Activated CD8-positive, alpha-beta memory T cell treated with anti-CD3 and anti-CD28 coated beads for 24 hours (primary cell): ENCODE data around the gene PMPCA.
"Not testable (repeated sequence)": the region's sequence is repeated elsewhere in the genome, so short reads cannot be mapped to it uniquely, and the experiment has no call there.

Experiments used
- DNase-seq: peaks from one replicate; pipeline ENCODE4 v3.0.0-alpha.2; 2020

Gene PMPCA

DNA sequence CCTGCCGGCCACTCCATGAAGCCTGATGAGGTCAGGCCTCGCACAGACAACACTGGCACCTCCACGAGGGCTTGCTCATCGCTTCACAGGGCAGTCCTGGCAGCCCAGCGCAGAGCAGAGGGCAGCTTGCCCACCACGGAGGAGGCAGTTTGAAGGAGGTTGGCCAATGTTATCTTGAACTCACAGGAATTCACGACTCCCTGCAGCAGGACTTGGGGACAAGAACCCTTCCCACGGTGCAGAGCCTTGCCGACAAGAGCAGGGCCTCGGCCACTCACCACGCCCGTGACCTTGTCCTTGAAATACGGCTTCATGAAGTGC, 15.5 kb upstream of the PMPCA start:
- DNase-seq, result no peak

DNA sequence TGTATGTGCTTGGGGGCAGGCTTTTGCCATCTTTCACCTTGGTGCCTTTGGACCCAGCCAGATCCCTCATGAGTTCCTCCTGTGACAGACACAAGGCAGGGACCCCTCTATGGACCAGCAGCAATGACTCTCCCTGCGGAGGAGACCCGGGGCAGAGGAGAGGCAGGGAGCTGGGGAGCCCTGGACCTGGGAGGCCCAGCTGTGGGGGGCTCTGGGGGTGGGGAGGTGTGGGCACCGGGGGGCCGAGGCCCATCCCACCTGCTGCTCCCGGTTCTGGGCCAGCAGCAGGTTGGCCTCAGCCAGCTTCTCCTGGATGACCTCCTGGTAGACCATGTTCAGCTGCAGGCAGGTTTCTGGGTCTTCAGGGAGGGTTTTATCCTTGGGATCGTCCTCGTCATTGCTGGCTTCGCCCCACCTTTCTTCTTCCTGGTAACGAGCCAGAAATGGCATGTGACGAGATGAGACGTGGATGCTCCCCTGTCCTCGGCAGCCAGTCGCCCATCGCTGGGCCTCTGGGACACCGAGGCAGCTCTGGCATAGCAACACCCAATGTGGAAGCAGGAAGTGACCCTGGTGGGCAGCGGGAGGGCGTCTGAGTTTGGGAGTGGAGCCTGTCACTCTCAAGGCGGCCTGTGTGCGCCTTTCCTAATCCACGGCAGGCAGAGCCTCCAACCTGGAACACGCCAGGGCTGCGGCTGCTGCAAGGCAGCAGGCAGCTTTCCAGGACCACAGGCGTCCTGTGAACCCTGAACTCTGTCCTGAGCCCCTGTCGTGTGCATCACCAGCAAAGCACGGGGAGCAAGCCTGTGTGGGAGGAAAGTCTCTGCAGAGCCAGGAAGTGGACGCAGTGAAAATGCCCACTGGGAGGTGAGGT, 14.9 kb upstream of the PMPCA start:
- no peak for DNase-seq

- DNase-seq, result no peak
Measured at GRCh38 chr9:136396219-136396515, 14.3 kb upstream of the PMPCA start.

DNA sequence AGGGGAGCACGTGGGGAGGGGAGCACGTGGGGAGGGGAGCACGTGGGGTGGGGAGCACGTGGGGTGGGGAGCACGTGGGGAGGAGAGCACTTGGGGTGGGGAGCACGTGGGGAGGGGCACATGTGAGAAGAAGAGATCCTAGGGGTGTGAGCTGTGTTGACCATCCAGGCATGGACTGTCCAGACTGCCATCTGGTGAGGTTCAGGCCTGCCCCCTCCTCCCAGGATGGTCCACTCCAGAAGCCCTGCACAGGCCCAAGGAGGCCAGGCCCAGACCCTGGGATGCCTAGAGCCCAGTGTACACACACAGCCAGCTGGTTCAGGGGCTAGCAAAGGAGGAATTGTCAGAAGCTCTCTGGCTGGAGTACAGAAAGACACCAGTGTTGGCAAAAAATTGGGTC, 12.8 kb upstream of the PMPCA start:
- no peak for DNase-seq

- DNase-seq, result no peak
Measured at GRCh38 chr9:136398286-136398685, 12.2 kb upstream of the PMPCA start.

DNA sequence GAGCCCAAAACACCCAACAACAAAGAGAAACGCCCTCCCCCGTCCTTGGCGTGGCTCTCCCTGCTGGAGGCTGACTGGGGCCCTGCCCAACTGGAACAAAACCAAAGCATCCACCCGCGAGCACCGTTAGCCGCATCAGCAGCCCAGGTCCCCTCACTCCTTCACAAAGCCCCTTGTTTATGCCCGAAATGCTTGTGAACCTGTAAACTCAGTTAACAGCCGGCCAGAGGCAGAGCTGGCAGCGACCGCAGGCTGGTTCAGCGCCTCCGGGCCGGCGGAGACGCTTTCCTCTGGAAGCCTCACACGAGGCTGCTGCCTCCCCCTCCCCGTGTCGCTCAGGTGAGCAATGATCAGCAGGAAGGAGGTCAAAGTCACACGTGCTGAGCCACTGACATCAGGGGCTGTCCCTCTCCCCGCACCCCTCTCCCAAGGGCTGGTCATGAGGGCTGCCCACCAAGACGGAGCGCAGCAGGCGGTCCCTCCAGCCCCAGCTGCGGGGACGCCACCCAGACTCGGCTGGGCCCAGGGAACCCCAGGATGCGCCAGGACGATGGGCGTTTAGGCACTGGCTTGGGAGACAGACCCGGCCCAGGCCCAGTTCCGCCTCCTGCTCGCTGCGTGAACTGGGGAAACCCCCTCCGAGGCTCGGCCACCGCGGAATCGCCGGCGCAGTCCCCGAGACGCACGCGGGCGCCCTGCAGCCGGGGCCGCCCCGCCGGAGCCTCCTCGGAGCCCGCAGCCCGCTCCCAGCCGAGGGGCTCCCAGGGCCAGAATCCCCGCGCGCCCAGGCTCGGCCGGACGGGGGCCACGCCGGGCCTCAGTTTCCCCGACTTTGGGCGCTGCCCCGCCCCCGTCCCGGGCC, 11.1 kb upstream of the PMPCA start:
- DNase-seq, result peak; percentile 77

DNA sequence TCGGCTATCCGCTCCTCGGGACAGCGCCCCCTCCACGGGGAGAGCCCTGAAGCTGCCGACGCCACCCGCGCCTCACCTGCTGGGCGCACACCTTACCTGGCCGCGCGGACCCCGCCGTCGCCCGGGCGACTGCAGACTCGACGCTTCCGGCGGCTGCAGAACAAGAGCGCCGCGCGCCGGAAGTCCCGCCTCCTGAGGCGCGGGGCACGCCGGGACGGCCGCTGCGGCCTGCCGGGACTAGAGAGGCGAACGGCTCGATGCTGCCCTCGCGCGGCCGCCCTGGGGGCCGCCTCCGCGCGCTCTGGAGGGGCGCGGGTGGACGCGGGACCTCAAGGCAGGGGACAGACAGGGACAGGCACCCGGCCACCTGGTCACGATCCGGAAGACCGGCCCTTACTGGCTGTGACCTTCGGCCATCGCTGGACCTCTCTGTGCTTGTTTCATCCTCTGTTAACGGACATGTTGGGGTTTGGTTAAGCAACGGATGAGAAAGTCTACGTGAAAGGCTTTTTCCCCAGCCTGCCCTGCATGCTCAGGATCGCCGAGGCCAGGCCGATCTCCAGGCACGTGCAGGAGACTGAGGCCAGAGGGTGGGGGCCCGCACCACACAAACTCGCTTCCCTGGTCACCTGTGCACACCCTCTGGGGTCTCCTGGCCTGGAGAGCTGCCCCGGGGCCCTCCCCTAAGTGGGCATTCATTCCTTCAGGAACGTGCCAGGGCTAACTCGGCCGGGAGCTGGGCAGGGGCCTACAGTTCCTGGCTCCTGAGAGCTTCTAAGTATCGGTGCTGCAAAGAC, 10.2 kb upstream of the PMPCA start, which contains the start of gene SNAPC4:
Gene SNAPC4 (minus strand): TSS at position 133 of the 797 bp plus-strand sequence. CDS start 1,742 bp downstream, outside the sequence.
- peak; percentile 95 for DNase-seq

DNA sequence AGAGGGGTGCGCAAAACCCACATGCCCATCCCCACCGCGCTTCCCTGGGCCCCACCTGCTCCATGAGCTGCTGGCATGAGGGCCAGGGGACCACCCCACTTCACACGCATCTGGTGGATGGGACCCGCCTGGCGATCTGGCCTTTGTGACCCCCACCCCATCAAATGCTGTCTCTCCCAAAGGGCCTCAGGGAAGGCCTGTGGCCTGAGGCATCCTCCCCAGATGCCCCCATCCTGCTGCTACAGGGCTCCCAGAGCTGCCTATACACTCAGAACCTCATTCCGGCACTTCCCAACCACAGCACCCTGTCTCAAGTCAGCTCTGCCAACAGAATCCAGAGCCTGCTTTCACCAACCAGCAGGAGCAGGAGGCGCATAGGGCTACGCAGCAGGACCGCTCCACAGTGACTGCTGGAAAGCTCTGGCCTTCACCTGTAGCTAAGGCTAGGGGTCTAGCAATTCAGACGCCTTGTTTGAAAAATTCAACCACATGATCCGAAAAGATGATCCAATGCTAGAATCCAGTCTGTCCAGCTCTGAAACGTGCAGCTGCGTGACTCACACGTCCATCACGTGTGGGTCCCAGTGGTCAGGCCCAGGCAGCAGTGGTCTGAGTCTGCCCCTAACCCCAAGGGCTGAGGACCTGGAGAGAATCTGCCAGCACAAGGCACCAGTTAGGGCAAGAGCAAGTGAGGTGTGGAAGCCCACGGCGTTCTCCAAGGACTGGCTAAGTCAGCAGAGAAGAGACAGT, 9.1 kb upstream of the PMPCA start:
- DNase-seq, result no peak

DNA sequence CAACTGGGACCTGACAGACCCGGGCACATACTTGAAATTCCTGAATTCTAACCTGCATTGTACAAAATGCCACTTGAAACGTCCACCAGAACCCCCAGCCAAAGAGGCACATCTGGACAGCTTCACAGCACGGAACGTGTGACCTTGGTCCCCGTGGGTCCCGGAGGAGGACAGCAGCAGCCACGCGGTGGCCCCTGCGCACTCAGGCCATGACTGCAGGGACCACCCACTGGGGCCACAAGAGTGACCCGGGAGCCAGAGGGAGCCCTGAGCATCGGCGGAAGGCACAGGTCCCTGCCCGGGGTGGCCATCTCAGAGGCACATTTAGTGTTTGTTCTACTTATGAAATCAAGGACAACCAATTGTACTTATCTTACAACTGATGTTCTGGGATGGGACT, 8.4 kb upstream of the PMPCA start:
- DNase-seq, result no peak

GRCh38 chr9:136403538-136403914, 6.9 kb upstream of the PMPCA start:
- DNase-seq, result peak; percentile 84

- peak; percentile 77 for DNase-seq
Measured at GRCh38 chr9:136403915-136404800, 6.3 kb upstream of the PMPCA start.

DNA sequence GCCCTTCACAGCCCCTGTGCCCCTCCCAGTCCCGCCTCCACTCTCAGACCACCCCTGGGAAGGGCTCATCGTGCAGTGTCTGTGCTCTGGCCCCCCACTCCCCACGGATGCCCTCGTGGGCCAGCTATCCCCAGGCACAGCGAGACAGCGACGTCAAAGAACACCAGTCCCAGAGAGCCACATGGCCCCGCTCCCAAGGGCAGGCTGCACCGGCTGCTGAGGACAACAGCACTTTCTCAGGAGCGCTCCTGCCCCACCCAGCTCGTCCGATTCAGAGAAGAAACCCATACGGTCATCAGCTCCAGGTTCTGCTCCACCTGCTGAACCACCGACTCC, 5.7 kb upstream of the PMPCA start:
- DNase-seq, result peak; percentile 63

DNA sequence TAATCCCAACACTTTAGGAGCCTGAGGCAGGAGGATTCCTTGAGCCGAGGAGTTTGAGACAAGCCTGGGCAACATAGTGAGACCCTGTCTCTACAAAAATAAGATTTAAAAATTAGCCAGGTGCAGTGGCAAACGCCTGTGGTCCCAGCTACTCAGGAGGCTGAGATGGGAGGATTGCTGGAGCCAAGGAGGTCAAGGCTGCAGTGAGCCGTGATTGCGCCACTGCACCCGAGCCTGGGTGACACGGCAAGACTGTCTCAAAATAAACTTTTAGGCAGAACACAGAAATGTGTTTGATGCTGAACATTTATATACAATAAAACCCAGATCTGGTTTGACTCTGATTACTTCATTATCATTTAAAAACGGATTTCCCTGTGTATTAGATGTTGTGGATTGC, 5.0 kb upstream of the PMPCA start:
- no peak for DNase-seq

DNA sequence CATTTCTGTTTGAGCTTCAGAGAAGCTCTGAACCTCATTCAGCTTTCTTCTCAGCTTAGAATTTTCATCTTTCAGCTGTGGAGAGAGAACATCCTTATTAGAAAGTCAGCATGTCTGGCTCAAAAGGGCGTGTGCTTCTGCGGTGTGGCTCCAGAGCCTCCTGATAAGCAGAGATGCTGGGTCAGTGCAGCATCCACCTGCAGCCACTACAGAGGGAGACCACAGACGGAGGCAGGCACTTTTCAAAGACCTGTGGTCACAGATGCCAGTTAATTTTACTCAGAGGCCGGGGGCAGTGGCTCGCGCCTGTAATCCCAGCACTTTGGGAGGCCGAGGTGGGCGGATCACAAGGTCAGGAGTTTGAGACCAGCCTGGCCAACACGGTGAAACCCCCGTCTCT, 4.6 kb upstream of the PMPCA start:
- DNase-seq, result not testable (repeated sequence)

DNA sequence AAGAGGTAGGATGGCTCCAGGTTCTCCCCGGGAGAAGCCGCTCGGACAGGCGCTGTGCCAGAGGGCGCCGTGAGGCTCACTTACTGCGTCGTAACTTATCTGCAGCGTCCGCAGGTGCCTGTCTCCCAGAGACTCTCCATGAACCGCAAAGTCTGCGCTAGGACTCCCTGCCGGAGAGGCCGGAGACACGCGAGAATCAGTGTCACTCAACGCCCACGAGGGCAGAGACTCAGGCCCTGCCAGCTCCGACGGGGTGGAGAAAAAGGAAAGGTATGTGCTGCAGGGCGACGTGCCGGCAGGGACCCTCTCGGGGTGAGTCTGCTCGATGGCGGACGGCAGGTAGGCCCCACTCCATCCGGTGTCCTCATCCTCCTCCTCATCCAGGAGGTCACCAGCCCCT, 3.4 kb upstream of the PMPCA start:
- not testable (repeated sequence) for DNase-seq

- DNase-seq, result no peak
Measured at GRCh38 chr9:136407911-136408310, 2.5 kb upstream of the PMPCA start.

- DNase-seq, result peak; percentile 83
Measured at GRCh38 chr9:136409557-136410455, 652 bp upstream of the PMPCA start.

DNA sequence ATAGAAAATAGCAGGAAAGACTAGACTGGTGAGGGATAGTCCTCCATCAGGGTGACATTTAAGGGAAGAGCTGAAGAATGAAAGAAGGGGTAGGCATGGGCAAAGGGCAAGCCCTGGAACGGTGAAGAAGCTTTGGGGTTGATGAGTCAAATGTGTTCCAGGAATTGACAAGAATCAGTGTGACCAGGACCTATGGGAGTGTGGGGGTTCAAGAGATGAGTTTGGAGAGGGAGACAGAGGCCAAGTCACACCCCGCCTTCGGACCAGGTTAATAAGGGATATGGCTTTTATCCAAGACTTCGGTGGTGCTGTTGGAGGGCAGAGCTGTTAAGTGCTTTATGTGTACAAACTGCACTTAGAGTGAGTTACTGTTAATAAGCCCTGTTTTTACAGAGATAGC, 920 bp downstream of the PMPCA start:
- no peak for DNase-seq

DNA sequence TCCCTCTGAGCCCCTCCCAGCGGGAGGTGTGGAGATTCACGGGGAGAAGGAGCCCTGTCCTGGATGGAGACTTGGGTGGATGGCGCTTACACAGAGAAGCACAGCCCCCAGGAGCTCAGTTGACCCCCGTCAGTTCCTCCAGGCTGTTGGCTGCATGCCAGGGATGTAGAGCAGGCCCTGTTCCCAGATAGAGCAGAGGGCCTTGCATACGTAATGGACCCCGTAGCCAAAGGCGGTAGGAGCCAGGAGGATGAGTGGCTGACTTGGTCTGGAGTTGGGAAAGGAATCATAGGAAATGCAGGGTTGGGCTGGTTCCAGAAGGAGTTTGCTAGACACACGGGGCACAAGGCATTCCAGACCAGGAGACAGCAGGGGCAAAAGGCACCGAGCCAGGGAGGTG, 2.5 kb downstream of the PMPCA start:
- no peak for DNase-seq

DNA sequence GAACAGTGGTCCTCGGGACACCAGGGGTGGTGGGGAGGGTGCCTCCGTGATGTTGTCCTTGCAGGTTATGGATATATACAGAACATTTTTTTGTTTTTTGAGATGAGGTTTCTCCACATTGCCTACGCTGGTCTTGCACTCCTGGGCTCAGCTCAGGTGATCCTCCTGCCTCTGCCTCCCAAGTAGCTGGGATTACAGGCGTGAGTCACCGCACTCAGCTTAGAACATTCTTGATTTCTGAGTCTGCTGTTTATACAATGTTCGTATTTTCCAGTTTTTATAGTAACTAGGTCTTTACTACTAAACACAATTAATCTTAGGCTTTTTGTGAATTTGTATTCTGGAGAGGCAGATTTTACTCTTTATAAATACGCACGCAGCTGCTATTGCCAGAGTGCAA, 6.0 kb downstream of the PMPCA start:
- DNase-seq, result no peak

- no peak for DNase-seq
Measured at GRCh38 chr9:136416914-136417313, 6.5 kb downstream of the PMPCA start.
